GM19397 (cell line): ENCODE data around the gene CD9.
"Not testable (repeated sequence)": the region's sequence is repeated elsewhere in the genome, so short reads cannot be mapped to it uniquely, and the experiment has no call there.

Experiments used
- ATAC-seq: cut with Tn5 transposase; IDR thresholded peaks from one replicate; pipeline ENCODE4 v1.9.1; 2021; ENCODE audit warnings: mild to moderate bottlenecking, moderate library complexity; ENCODE audit not compliant: unreplicated experiment

Gene CD9

GRCh38 chr12:6178981-6179761 is 21.0 kb upstream of the CD9 start:
- ATAC-seq: no peak

- ATAC-seq: no peak
These were observed 19.7 kb upstream of the CD9 start for GRCh38 chr12:6180268-6181051.

DNA sequence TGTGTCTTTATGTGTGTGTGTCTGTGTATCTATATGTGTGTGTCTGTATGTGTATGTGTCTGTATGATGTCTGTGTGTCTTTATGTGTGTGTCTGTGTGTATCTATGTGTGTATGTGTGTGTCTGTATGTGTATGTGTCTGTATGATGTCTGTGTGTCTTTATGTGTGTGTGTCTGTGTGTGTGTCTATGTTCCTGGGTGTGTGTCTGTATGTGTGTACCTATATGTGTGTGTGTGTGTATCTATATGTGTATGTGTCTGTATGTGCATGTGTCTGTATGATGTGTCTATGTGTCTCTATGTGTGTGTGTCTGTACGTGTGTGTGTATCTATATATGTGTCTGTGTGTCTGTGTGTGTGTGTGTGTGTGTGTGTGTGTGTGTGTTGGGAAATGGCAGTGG is 19.0 kb upstream of the CD9 start:
- no peak for ATAC-seq

GRCh38 chr12:6181583-6182278 is 18.5 kb upstream of the CD9 start:
- no peak for ATAC-seq

DNA sequence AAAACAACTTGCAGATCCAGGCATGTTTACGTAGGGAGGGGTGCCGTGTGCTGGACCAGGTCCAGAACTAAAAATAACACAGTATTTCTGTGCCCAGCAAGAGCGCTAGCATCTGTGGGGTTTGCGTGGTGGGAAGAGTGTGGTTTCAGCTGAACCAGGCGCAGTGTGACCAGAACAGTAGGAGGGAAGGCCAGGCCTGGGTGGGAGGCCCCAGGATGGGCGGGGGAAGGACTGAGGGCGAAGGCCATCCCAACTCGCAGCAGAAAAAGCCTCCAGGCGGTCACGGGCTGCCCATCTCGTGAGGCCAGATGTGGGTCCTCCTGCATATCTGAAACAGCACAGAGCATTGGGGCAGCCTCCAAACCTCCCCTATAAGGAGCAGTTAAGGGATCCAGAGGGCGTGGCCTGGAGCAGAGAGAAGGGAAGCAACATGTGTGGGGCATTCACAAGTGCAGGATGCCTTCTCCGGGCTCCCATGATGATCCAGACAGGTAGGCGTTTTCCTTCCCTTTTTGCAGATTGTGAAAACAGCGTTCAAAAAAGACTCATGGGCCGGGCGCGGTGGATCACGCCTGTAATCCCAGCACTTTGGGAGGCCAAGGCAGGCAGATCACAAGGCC is 17.8 kb upstream of the CD9 start:
- ATAC-seq: no peak

- no peak for ATAC-seq
These were observed 16.3 kb upstream of the CD9 start for GRCh38 chr12:6183689-6184428.

DNA sequence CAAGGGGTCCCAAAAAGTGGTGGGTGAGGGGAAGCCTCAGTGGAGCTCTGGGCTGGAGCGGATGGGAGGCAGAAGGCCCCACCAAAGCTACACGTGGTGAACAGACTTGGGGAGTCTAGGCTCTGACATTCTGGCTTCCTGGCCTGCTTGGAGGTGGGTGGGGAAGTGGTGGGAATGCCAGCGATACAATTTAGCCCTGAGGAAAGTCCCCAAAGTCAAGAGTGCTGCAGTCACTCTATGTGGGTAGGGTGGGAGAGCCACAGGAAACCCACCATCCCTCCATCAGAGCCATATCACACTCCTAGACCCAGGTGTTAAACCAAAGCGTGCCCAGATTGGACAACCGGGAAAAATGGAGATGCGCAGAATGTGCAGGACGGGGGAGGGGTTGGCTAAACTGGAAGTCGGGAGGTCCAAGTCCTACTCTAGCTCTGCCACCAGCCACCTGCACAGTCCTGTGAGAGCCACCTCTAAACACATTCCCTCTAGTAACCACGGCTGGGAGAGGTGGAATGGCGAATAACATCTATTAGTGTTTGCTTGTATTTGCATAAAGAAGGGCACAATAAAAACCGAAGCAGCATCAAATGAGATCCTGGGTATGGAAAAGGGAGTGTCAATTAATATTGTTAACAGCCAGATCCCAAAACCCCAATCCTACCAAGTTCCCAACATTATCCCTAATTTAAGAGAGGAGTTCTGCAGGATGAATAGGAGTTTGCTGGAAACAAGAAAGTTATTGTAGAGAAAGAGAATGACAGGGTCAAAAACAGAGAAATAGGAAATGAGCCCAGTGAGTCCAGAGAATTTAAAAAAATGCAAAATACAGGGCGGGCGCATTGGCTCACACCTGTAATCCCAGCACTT is 14.0 kb upstream of the CD9 start:
- no peak for ATAC-seq

- no peak for ATAC-seq
These were observed 12.0 kb upstream of the CD9 start for GRCh38 chr12:6187948-6188793.

- no peak for ATAC-seq
These were observed 11.2 kb upstream of the CD9 start for GRCh38 chr12:6189028-6189427.

DNA sequence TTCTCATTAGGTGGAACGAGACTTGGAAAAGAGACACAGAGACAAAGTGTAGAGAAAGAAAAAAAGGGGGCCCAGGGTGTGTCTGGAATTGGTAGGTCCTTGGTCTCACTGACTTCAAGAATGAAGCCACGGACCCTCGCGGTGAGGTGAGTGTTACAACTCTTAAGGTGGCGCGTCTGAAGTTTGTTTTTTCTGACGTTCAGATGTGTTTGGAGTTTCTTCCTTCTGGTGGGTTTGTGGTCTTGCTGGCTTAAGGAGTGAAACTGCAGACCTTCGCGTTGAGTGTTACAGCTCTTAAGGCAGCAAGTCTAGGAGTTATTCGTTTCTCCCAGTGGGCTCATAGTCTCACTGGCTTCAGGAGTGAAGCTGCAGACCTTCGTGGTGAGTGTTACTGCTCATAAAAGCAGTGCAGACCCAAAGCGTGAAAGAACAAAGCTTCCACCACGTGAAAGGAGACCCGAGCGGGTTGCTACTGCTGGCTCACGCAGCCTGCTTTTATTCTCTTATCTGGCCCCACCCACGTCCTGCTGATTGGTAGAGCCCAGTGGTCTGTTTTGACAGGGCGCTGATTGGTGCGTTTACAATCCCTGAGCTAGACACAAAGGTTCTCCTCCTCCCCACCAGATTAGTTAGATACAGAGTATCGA is 10.1 kb upstream of the CD9 start:
- ATAC-seq: not testable (repeated sequence)

GRCh38 chr12:6190767-6191530 is 9.3 kb upstream of the CD9 start:
- ATAC-seq: not testable (repeated sequence)

GRCh38 chr12:6192604-6193380 is 7.4 kb upstream of the CD9 start:
- no peak for ATAC-seq

GRCh38 chr12:6193853-6194815 is 6.1 kb upstream of the CD9 start:
- ATAC-seq: no peak

DNA sequence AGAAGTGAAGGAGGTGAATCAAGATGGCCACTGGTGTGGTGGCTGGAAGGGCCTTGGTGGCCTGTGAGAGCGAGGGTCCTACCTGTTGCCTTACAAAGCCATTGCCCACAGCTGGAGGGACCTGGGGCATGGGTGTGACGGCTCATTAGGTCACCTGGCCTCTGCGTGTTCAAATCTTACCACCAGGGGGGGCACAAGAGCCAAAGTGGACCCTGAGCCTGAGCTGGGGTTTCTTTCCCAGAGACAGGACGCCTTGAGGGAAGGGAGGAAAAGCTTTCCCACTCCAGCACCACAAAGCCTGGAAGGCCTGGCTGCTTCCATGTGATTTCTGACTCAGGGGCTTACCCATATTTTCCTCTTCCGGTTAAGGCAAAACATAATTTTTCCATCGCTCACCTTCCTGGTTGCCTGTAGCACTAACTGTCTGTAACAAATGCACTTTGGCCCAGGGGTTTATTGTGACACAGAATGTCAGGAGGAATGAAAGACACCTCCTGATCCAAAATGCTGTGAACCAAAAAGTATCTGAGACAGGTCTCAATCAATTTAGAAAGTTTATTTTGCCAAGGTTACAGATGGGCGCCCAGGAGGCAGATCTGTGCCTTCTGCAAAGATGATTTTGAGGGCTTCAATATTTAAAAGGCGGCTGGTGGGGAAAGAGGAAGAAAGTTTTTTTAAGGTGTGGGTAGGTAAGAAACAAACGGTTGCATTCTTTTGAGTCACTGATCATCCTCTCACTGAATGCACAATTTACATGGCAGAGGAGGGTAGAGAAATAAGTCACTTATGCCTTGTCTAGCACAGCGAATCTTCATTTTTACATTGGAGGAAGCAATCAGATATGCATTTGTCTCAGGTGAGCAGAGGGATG is 4.3 kb upstream of the CD9 start:
- ATAC-seq: peak; percentile 55

DNA sequence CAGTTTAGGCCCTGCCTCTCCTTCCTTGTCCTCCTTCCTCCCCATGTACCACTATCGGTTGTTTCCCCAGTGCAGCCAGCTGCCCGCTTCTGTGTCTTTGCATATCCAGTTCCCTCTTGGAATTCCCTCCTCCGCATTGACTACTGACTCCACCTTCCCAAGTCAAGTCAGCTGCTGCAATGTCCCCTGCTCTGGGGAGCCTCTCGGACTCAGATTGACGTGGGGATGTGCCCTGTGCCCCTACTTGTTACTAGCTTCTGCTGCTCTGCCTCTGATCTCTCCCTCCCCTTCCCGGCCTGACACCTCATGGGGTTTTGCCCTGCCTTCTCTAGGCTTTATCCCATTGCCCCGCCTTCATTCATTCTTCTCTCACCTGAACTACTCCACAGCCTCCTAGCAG is 2.1 kb upstream of the CD9 start:
- no peak for ATAC-seq
